Neuronal stem cell (in vitro differentiated cells): Measurements from ENCODE around the gene ATP9B.

Source experiments
- DNase-seq: peaks from one replicate; pipeline ENCODE4 v3.0.0-alpha.2; 2013; ENCODE audit warnings: low spot score
- H2AFZ ChIP-seq: one replicate; pipeline ENCODE4 v1.6.1; 2013; ENCODE audit warnings: mild to moderate bottlenecking, low read length, inconsistent platforms
- H2AK5ac ChIP-seq: 2 replicates; pipeline ENCODE4 v1.6.1; 2013; ENCODE audit warnings: low read depth, mild to moderate bottlenecking, inconsistent platforms, low read length, moderate library complexity, mixed read lengths
- H2BK120ac ChIP-seq: 2 replicates; pipeline ENCODE4 v1.6.1; 2013; ENCODE audit warnings: low read depth, mild to moderate bottlenecking, inconsistent platforms, low read length, moderate library complexity, mixed read lengths
- H2BK12ac ChIP-seq: one replicate; pipeline ENCODE4 v1.6.1; 2013; ENCODE audit warnings: low read length, inconsistent platforms
- H2BK15ac ChIP-seq: 2 replicates; pipeline ENCODE4 v1.6.1; 2013; ENCODE audit warnings: mild to moderate bottlenecking, low read length, inconsistent platforms, mixed read lengths
- H2BK5ac ChIP-seq: one replicate; pipeline ENCODE4 v1.6.1; 2013; ENCODE audit warnings: inconsistent platforms, mild to moderate bottlenecking, low read length, moderate library complexity
- H3K14ac ChIP-seq: one replicate; pipeline ENCODE4 v1.6.1; 2013; ENCODE audit warnings: low read length, inconsistent platforms
- H3K18ac ChIP-seq: 2 replicates; pipeline ENCODE4 v1.6.1; 2013; ENCODE audit warnings: low read length, inconsistent platforms
- H3K23ac ChIP-seq: 2 replicates; pipeline ENCODE4 v1.6.1; 2013; ENCODE audit warnings: low read depth, mild to moderate bottlenecking, mixed read lengths, low read length, inconsistent platforms; ENCODE audit not compliant: poor library complexity
- H3K27ac ChIP-seq: replicated peaks from 3 replicates; pipeline ENCODE4 v1.5.1; 2013; ENCODE audit warnings: low read length, inconsistent platforms
- H3K27me3 ChIP-seq, 3 experiments: 2 replicates each; pipeline ENCODE4 v1.6.1; 2013; ENCODE audit warnings: low read length in 3 of 3, mild to moderate bottlenecking in 2 of 3, inconsistent platforms in 1 of 3, low read depth in 1 of 3, mixed read lengths in 1 of 3, moderate library complexity in 1 of 3; ENCODE audit not compliant: control insufficient read depth in 3 of 3, insufficient read depth in 3 of 3
- H3K36me3 ChIP-seq, 2 donors: replicated peaks in 1 of 2; 2 replicates each; pipeline ENCODE4 v1.6.1; 2013; ENCODE audit warnings: low read length in 2 of 2; ENCODE audit not compliant: control insufficient read depth in 2 of 2, insufficient read depth in 2 of 2
- H3K4ac ChIP-seq: 2 replicates; pipeline ENCODE4 v1.6.1; 2013; ENCODE audit warnings: inconsistent platforms, mild to moderate bottlenecking, low read length, moderate library complexity
- H3K4me1 ChIP-seq, 2 donors: 1 replicate in 1 of 2; 2 replicates in 1 of 2; pipeline ENCODE4 v1.6.1; 2013; ENCODE audit warnings: low read length in 2 of 2, low read depth in 1 of 2; ENCODE audit not compliant: control insufficient read depth in 2 of 2, insufficient read depth in 1 of 2
- H3K4me2 ChIP-seq: one replicate; pipeline ENCODE4 v1.6.1; 2013; ENCODE audit warnings: mild to moderate bottlenecking, low read length, inconsistent platforms; ENCODE audit not compliant: insufficient read depth, poor library complexity, severe bottlenecking
- H3K4me3 ChIP-seq, 2 donors: 2 replicates each; pipeline ENCODE4 v1.5.1; 2013; ENCODE audit warnings: low read length in 2 of 2, mild to moderate bottlenecking in 2 of 2, inconsistent platforms in 1 of 2, moderate library complexity in 1 of 2
- H3K79me1 ChIP-seq: one replicate; pipeline ENCODE4 v1.6.1; 2013; ENCODE audit warnings: low read depth, mild to moderate bottlenecking, inconsistent platforms, low read length, moderate library complexity
- H3K9ac ChIP-seq: one replicate; pipeline ENCODE4 v1.6.1; 2013; ENCODE audit warnings: mild to moderate bottlenecking, low read depth, low read length, inconsistent platforms; ENCODE audit not compliant: poor library complexity
- H3K9me3 ChIP-seq, 2 donors: replicated peaks in 1 of 2; 2 replicates each; pipeline versions ENCODE3 to v1.6.1; 2013; ENCODE audit warnings: low read length in 2 of 2, mild to moderate bottlenecking in 2 of 2, inconsistent platforms in 1 of 2, low read depth in 1 of 2, mixed read lengths in 1 of 2, moderate library complexity in 1 of 2; ENCODE audit not compliant: control insufficient read depth in 2 of 2, insufficient read depth in 1 of 2
- H4K8ac ChIP-seq: one replicate; pipeline ENCODE4 v1.6.1; 2013; ENCODE audit warnings: low read depth, mild to moderate bottlenecking, inconsistent platforms, low read length, moderate library complexity
- H4K91ac ChIP-seq: one replicate; pipeline ENCODE4 v1.6.1; 2013; ENCODE audit warnings: low read length, low read depth, mild to moderate bottlenecking, inconsistent platforms; ENCODE audit not compliant: poor library complexity
- WGBS, 2 donors: extraction: QIAGEN DNeasy Blood & Tissue Kit; methylation state at CpG; one replicate each; pipeline ENCODE4 v1.1.7; 2013; ENCODE audit warnings: missing lambda C conversion rate in 2 of 2, mixed read lengths in 1 of 2; ENCODE audit not compliant: insufficient read length in 2 of 2, insufficient replicate concordance in 1 of 2; ENCODE audit errors: extremely low coverage in 2 of 2; 5-methylcytosine and 5-hydroxymethylcytosine counted together

ATP9B gene

DNA sequence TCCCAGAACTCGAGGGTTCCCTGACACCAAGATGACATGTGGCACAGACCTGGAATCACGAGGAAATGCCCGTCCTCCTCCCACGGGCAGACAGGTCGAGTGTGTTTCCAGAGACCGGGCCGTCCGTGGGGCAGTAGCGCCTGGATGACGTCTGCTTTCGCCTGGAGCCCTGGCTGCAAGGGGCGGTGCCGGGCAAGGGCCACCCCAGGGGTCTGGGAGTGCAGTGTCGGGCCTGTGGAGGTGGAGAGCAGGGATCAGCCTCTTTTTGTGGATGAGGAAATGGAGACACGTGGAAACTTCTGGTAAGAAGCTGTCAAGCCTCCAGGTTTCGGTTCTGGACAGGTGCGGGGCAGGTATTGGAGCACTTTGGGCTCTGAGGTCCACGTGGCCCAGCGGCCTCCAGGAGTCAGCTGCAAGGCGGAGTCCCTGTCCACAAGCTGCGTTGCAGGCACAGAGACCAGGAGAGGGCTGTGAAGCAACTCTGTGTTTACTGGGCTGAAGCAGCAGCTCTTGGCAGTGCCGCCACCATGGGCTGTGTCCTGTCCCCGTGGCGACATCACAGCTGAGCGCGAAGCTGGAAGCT, 352.2 kb downstream of the ATP9B start:
- no peak for DNase-seq
- Histone ChIP-seq H3K79me1 (peaks cover 3% of the 10 kb centered on the region), H3K4me2 (no peak overlapping the region), H2BK120ac (no peak overlapping the region), H3K4me3 (no peak overlapping the region), H3K9me3 (no peaks in the 10 kb centered on the region), H4K91ac (no peak overlapping the region), H2AFZ (no peak overlapping the region), H4K8ac (no peak overlapping the region), H3K4ac (no peak overlapping the region), H3K36me3 (no peaks in the 10 kb centered on the region), H3K27ac (no peak overlapping the region), H3K9ac (no peak overlapping the region), H2BK5ac (peak overlapping the region; percentile 4), H3K27me3 (no peaks in the 10 kb centered on the region), H2BK12ac (peak overlapping the region; percentile 35), H3K18ac (peak overlapping the region; percentile 41), H3K14ac (no peak overlapping the region), H2BK15ac (no peak overlapping the region), H3K4me1 (peaks cover 0 to 5% of the 10 kb centered on the region in 2 donors), H3K23ac (peak overlapping the region; percentile 59), H2AK5ac (peak overlapping the region; percentile 78)
- WGBS, 2 donors, result no CpG with 5 or more reads among the region's 26 CpGs

- Histone ChIP-seq H2BK15ac (peak overlapping the region; percentile 37), H4K8ac (no peak overlapping the region), H3K4me1 (peaks cover 0 to 5% of the 10 kb centered on the region in 2 donors), H3K4ac (no peak overlapping the region), H2AFZ (no peak overlapping the region), H3K27me3 (no peaks in the 10 kb centered on the region), H2AK5ac (peak overlapping the region; percentile 90), H3K18ac (peak overlapping the region; percentile 48), H3K4me3 (no peak overlapping the region), H3K14ac (no peak overlapping the region), H2BK12ac (no peak overlapping the region), H3K9ac (no peak overlapping the region), H3K79me1 (peaks cover 3% of the 10 kb centered on the region), H3K4me2 (no peak overlapping the region), H3K27ac (no peak overlapping the region), H2BK5ac (no peak overlapping the region), H4K91ac (no peak overlapping the region), H3K36me3 (no peaks in the 10 kb centered on the region), H2BK120ac (no peak overlapping the region), H3K23ac (no peak overlapping the region), H3K9me3 (no peaks in the 10 kb centered on the region)
- DNase-seq, result no peak
- no CpG with 5 or more reads among the region's 24 CpGs for WGBS, 2 donors
These were observed 353.0 kb downstream of the ATP9B start for GRCh38 chr18:79422022-79422782.

- Histone ChIP-seq H2AK5ac (peak overlapping the region; percentile 90), H3K4me1 (peaks cover 0 to 5% of the 10 kb centered on the region in 2 donors), H3K27me3 (no peaks in the 10 kb centered on the region), H4K8ac (no peak overlapping the region), H3K4me2 (no peak overlapping the region), H3K27ac (no peak overlapping the region), H3K4ac (no peak overlapping the region), H3K18ac (peak overlapping the region; percentile 48), H2BK15ac (peak overlapping the region; percentile 67), H3K36me3 (no peaks in the 10 kb centered on the region), H2BK5ac (no peak overlapping the region), H4K91ac (no peak overlapping the region), H3K14ac (no peak overlapping the region), H3K4me3 (no peak overlapping the region), H3K23ac (no peak overlapping the region), H2BK12ac (no peak overlapping the region), H2AFZ (no peak overlapping the region), H3K9me3 (no peaks in the 10 kb centered on the region), H3K9ac (no peak overlapping the region), H2BK120ac (no peak overlapping the region), H3K79me1 (peaks cover 3% of the 10 kb centered on the region)
- no peak for DNase-seq
- WGBS, 2 donors, result no CpG with 5 or more reads among the region's 12 CpGs
These were observed 353.6 kb downstream of the ATP9B start for GRCh38 chr18:79422783-79423165.

GRCh38 chr18:79423211-79424007, 354.2 kb downstream of the ATP9B start:
- Histone ChIP-seq H4K8ac (no peak overlapping the region), H3K9ac (no peak overlapping the region), H2BK5ac (peak overlapping the region; percentile 82), H3K4me2 (no peak overlapping the region), H3K14ac (peak overlapping the region; percentile 38), H2BK120ac (no peak overlapping the region), H3K9me3 (no peaks in the 10 kb centered on the region), H3K23ac (no peak overlapping the region), H3K27me3 (no peaks in the 10 kb centered on the region), H2AFZ (no peak overlapping the region), H3K4ac (peak overlapping the region; percentile 37), H4K91ac (no peak overlapping the region), H3K18ac (peak overlapping the region; percentile 85), H2BK15ac (peak overlapping the region; percentile 75), H2AK5ac (peak overlapping the region; percentile 95), H3K79me1 (peaks cover 5% of the 10 kb centered on the region), H3K36me3 (no peaks in the 10 kb centered on the region), H2BK12ac (peak overlapping the region; percentile 97), H3K4me1 (peaks cover 0 to 7% of the 10 kb centered on the region in 2 donors), H3K27ac (no peak overlapping the region), H3K4me3 (no peak overlapping the region)
- no peak for DNase-seq
- no CpG with 5 or more reads among the region's 26 CpGs for WGBS, 2 donors
